ENCODE data around the gene NOTCH2.
"Not testable (repeated sequence)": the region's sequence is repeated elsewhere in the genome, so short reads cannot be mapped to it uniquely, and the experiment has no call there.

DNA sequence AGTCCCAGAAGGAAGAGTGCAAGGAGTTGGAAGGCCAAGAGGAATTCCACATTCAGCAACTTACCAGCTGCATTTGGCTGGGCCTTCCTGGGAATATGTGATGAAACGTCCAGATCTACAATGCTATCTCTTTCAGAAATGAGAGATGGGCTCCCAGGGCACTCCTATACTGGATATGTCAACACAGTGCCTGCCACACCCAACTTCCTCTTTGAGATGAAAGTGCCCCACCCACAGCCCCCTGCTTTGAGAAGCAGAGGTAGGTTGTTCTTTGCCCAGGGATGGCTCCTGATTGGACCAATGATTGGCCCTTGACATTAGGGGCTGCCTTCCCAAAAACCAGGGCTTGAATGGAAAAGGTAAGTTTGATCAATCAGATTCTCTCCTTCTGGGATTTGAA is 31.1 kb upstream of the NOTCH2 start:
- TF ChIP-seq, protein P1, sequence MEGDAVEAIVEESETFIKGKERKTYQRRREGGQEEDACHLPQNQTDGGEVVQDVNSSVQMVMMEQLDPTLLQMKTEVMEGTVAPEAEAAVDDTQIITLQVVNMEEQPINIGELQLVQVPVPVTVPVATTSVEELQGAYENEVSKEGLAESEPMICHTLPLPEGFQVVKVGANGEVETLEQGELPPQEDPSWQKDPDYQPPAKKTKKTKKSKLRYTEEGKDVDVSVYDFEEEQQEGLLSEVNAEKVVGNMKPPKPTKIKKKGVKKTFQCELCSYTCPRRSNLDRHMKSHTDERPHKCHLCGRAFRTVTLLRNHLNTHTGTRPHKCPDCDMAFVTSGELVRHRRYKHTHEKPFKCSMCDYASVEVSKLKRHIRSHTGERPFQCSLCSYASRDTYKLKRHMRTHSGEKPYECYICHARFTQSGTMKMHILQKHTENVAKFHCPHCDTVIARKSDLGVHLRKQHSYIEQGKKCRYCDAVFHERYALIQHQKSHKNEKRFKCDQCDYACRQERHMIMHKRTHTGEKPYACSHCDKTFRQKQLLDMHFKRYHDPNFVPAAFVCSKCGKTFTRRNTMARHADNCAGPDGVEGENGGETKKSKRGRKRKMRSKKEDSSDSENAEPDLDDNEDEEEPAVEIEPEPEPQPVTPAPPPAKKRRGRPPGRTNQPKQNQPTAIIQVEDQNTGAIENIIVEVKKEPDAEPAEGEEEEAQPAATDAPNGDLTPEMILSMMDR (tag by site-specific recombination; IDR thresholded peaks at IDR 0.05): not testable (repeated sequence)
- TF ChIP-seq ZNF514, KLF16 (tag by site-specific recombination; IDR thresholded peaks at IDR 0.05): not testable (repeated sequence)
